OCI-LY7 (cell line): ENCODE measurements around the gene TMEM63A. TPM values are rescaled to one million over a fixed set of nuclear protein-coding genes. Genes with fewer than 3 reads are reported as not detected.

Experiments
- BruUV-seq: library from RNA; stranded (reverse); fragments of 400-500 nt; replicated peaks from 2 replicates; lab custom pipeline; 2021; lab: Mats Ljungman, UMichigan
- CTCF ChIA-PET: fragments of 300-600 bp; sonication (Branson Sonifier 250); formaldehyde crosslinking; loops from one replicate; lab custom pipeline; 2022; ENCODE audit warnings: antibody characterized with exemption; ENCODE audit not compliant: unreplicated experiment; lab: Charles Lee
- POLR2A ChIA-PET: fragments of 300-600 bp; sonication (Branson Sonifier 250); formaldehyde crosslinking; loops from one replicate; lab custom pipeline; 2022; ENCODE audit warnings: antibody characterized with exemption; lab: Charles Lee
- DNase-seq: peaks from one replicate; pipeline ENCODE4 v3.0.0-alpha.2; 2015; ENCODE audit warnings: low spot score
- H2AFZ ChIP-seq: fragments of 200-600 bp; sonication (generic), shearing (Covaris generic); 2 replicates; pipeline ENCODE4 v1.6.1; 2014; ENCODE audit warnings: mild to moderate bottlenecking, antibody characterized with exemption, low read length, moderate library complexity
- H3K27ac ChIP-seq: fragments of 200-600 bp; sonication (generic); 2 replicates; pipeline ENCODE4 v1.5.1; 2014; ENCODE audit warnings: mixed run types, low read depth, mild to moderate bottlenecking, moderate library complexity, low read length, inconsistent platforms; ENCODE audit not compliant: poor library complexity, severe bottlenecking
- H3K36me3 ChIP-seq: fragments of 200-600 bp; sonication (generic); 2 replicates; pipeline ENCODE4 v1.6.1; 2014; ENCODE audit warnings: mild to moderate bottlenecking, antibody characterized with exemption, low read length, moderate library complexity, mixed read lengths; ENCODE audit not compliant: insufficient read depth
- H3K4me1 ChIP-seq: fragments of 200-600 bp; sonication (generic); 2 replicates; pipeline ENCODE4 v1.5.1; 2014; ENCODE audit warnings: mild to moderate bottlenecking, low read length; ENCODE audit not compliant: insufficient read depth, poor library complexity, severe bottlenecking
- H3K4me2 ChIP-seq: fragments of 200-600 bp; sonication (generic); 2 replicates; pipeline ENCODE4 v1.6.1; 2014; ENCODE audit warnings: mild to moderate bottlenecking, low read length
- H3K4me3 ChIP-seq: fragments of 200-600 bp; sonication (generic); 2 replicates; pipeline ENCODE4 v1.5.1; 2014; ENCODE audit warnings: mild to moderate bottlenecking, low read depth, low read length; ENCODE audit not compliant: poor library complexity, severe bottlenecking
- H3K79me2 ChIP-seq: fragments of 200-600 bp; sonication (generic); 2 replicates; pipeline ENCODE4 v1.6.1; 2016; ENCODE audit warnings: low read depth, mild to moderate bottlenecking, low read length, moderate library complexity, mixed read lengths; ENCODE audit not compliant: insufficient read depth
- H3K9me2 ChIP-seq: fragments of 200-600 bp; sonication (generic); 2 replicates; pipeline ENCODE4 v1.6.1; 2016; ENCODE audit warnings: mild to moderate bottlenecking, low read length, mixed read lengths; ENCODE audit not compliant: insufficient read depth
- H3K9me3 ChIP-seq: fragments of 200-600 bp; sonication (generic); 2 replicates; pipeline ENCODE4 v1.6.1; 2014; ENCODE audit warnings: mild to moderate bottlenecking, mixed run types, low read length, mixed read lengths
- H4K20me1 ChIP-seq: fragments of 200-600 bp; sonication (generic); 2 replicates; pipeline ENCODE4 v1.6.1; 2014; ENCODE audit warnings: mild to moderate bottlenecking, antibody characterized with exemption, low read length, moderate library complexity, mixed read lengths; ENCODE audit not compliant: insufficient read depth
- CTCF ChIP-seq: fragments of 200-600 bp; sonication (generic); conservative IDR thresholded peaks from 2 replicates; pipeline ENCODE4 v1.5.1; 2014; ENCODE audit warnings: mild to moderate bottlenecking, antibody characterized with exemption, low read length, moderate library complexity, mixed read lengths
- EZH2phosphoT487 ChIP-seq: fragments of 200-600 bp; sonication (generic); IDR thresholded peaks from 2 replicates; pipeline ENCODE4 v1.6.1; 2018; ENCODE audit warnings: low read depth, borderline replicate concordance, mild to moderate bottlenecking, mixed run types, antibody characterized with exemption, low read length, moderate library complexity, mixed read lengths
- intact Hi-C: fragments of 100-400 bp; cut with micrococcal nuclease; formaldehyde crosslinking; loops from one replicate; pipeline ENCODE4 v1.10.0; 2022; ENCODE audit not compliant: unreplicated experiment
- total RNA-seq, 2 experiments: library from RNA; depleted of rRNA in 1 of 2; stranded (reverse); fragments of >200 nt in 1 of 2; shearing (Covaris generic) in 1 of 2; gene quantifications; 2 replicates each; pipeline ENCODE4 v1.2.3, GENCODE V29; 2014 to 2022

The TMEM63A gene
- total RNA-seq, 2 experiments from 2014 or later: 21.0 to 46.5 TPM

DNA sequence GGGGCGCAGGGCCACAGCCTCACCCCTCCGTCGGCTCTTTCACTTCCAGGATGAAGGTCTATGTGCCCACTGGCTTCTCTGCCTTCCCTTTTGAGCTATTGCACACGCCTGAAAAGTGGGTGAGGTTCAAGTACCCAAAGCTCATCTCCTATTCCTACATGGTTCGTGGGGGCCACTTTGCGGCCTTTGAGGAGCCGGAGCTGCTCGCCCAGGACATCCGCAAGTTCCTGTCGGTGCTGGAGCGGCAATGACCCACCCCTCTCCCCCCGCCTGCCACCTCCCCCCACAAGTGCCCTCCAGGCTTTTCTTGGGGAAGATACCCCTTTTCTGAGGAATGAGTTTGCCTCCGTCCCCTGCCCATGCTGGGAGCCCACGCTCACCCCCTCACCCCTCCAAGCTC, 37.1 kb downstream of the TMEM63A start:
- H3K4me3 ChIP-seq: no peak overlapping the region
- no peak overlapping the region for H3K27ac ChIP-seq
- H3K4me1 ChIP-seq: peaks cover 46% of the 10 kb centered on the region
- peaks cover 1% of the 10 kb centered on the region; the same call in 1 of the 2 replicates for H3K9me3 ChIP-seq
- H3K79me2 ChIP-seq: no peaks in the 10 kb centered on the region
- no peak overlapping the region for H2AFZ ChIP-seq
- ChIA-PET POLR2A (no interaction called here), CTCF (no interaction called here)
- TF ChIP-seq CTCF (no peak), EZH2phosphoT487 (no peak)
- intact Hi-C loops: loop anchor here (1.0 to 5.0 kb wide), 2 partner anchors 193 to 291 kb away; partner anchors contain the start of gene ENAH
- H3K36me3 ChIP-seq: peaks cover 13% of the 10 kb centered on the region
- H3K9me2 ChIP-seq: no peaks in the 10 kb centered on the region
- BruUV-seq: no TSS peak
- no peak overlapping the region for H3K4me2 ChIP-seq
- no peak for DNase-seq
- H4K20me1 ChIP-seq: no peaks in the 10 kb centered on the region

GRCh38 chr1:225844236-225845061, 37.7 kb downstream of the TMEM63A start:
- peaks cover 40% of the 10 kb centered on the region for H3K4me1 ChIP-seq
- BruUV-seq: no TSS peak
- intact Hi-C loops: loop anchor here (1.0 to 5.0 kb wide), 2 partner anchors 192 to 290 kb away; partner anchors contain the start of gene ENAH

More at GRCh38 chr1:225844236-225845061, 37.7 kb downstream of the TMEM63A start:
- H3K27ac ChIP-seq: no peak overlapping the region
- peaks cover 7% of the 10 kb centered on the region; the same call in 1 of the 2 replicates for H3K36me3 ChIP-seq
- no peaks in the 10 kb centered on the region for H3K9me3 ChIP-seq
- no peak for DNase-seq
- H4K20me1 ChIP-seq: no peaks in the 10 kb centered on the region
- TF ChIP-seq CTCF (no peak), EZH2phosphoT487 (no peak)
- H3K9me2 ChIP-seq: no peaks in the 10 kb centered on the region
- ChIA-PET CTCF (no interaction called here), POLR2A (no interaction called here)
- H3K79me2 ChIP-seq: no peaks in the 10 kb centered on the region
- H3K4me2 ChIP-seq: no peak overlapping the region
- no peak overlapping the region for H3K4me3 ChIP-seq
- no peak overlapping the region for H2AFZ ChIP-seq
